Vagina (tissue), 2 donors: ENCODE data around the gene BRDT.

ENCODE experiments used
- POLR2AphosphoS5 ChIP-seq, 2 donors: sonication (generic); formaldehyde crosslinking; IDR thresholded peaks; one replicate each; pipeline ENCODE4 v1.9.0; 2017; ENCODE audit warnings: antibody characterized with exemption in 2 of 2, mild to moderate bottlenecking in 2 of 2, low read depth in 1 of 2; ENCODE audit not compliant: insufficient read depth in 1 of 2
- TF ChIP-seq, protein P1 (sequence below), 3 experiments: fragments of 450-650 bp in 2 of 3; fragments of 200-600 bp in 1 of 3; sonication (generic) in 1 of 3; IDR thresholded peaks; one replicate each; pipeline ENCODE4 v1.5.1; 2017 to 2019; ENCODE audit warnings: antibody characterized with exemption in 3 of 3, mild to moderate bottlenecking in 2 of 3, moderate library complexity in 2 of 3

- TF ChIP-seq, protein P1, sequence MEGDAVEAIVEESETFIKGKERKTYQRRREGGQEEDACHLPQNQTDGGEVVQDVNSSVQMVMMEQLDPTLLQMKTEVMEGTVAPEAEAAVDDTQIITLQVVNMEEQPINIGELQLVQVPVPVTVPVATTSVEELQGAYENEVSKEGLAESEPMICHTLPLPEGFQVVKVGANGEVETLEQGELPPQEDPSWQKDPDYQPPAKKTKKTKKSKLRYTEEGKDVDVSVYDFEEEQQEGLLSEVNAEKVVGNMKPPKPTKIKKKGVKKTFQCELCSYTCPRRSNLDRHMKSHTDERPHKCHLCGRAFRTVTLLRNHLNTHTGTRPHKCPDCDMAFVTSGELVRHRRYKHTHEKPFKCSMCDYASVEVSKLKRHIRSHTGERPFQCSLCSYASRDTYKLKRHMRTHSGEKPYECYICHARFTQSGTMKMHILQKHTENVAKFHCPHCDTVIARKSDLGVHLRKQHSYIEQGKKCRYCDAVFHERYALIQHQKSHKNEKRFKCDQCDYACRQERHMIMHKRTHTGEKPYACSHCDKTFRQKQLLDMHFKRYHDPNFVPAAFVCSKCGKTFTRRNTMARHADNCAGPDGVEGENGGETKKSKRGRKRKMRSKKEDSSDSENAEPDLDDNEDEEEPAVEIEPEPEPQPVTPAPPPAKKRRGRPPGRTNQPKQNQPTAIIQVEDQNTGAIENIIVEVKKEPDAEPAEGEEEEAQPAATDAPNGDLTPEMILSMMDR (IDR thresholded peaks at IDR 0.05): no peak
- TF ChIP-seq POLR2AphosphoS5 (IDR thresholded peaks at IDR 0.05; ENCODE audit: insufficient read depth in 1 of 2, low read depth in 1 of 2): no peak
Measured at GRCh38 chr1:91925644-91926435, 23.4 kb upstream of the BRDT start.
